ENCODE measurements around the gene STXBP2. TPM values are rescaled to one million over a fixed set of nuclear protein-coding genes. Genes with fewer than 3 reads are reported as not detected.

STXBP2 gene
- total RNA-seq, 4 donors from 2014 or later = 29.7 to 46.1 (median 37.7) TPM

DNA sequence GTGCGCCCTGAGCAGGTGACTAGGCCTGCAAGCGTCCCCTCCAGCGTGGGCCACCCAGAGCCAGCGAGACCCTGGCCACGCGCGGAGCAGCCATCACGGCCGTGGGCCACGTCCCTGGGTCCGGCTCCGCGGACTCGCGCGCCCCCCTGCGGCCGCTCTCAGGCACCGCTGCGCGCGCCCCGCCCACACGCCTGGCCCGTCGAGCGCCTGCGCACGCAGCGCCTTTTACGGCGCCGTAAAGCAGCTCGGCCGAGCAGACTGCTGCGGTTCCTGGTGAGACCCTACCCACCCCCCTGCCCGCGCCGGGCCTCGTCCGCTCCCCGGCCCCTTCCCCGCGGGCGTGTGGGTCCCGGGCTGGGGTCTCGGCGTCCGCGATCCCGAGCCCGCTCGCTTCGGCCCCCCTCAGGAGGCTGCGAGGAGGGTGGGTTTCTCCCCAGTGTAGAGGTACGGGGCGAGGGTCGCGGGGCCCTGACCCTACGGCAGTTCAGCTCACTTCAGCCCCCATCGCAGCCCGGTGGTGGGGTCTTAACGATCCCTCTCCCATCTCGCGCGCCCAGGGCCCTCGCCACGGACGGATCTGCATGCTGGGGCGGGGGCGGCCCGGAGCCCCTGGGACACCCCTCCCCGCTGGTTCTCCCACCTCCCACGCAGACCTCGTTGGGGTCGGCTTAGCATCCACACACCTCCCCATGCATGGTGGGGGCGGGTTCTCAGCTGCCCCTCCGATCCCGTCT lies 43.9 kb downstream of the STXBP2 start, which contains the start of gene TRAPPC5:
Gene TRAPPC5 (plus strand): TSS at position 228 of the 734 bp plus-strand sequence. CDS start 1,421 bp downstream, outside the sequence.
- ATAC-seq (ENCODE audit: low FRiP score) = peak; percentile 85
- peak; percentile 70 for DNase-seq (ENCODE audit: low spot score)
- peak in 2 of 3 donors; percentile 62 to 77 for TF ChIP-seq CTCF (IDR thresholded peaks at IDR 0.05)

GRCh38 chr19:7681340-7682174 lies 44.6 kb downstream of the STXBP2 start:
- no peak for TF ChIP-seq CTCF (IDR thresholded peaks at IDR 0.05)
- peak; percentile 79 for DNase-seq (ENCODE audit: low spot score)
- peak; percentile 66 for ATAC-seq (ENCODE audit: low FRiP score)

DNA sequence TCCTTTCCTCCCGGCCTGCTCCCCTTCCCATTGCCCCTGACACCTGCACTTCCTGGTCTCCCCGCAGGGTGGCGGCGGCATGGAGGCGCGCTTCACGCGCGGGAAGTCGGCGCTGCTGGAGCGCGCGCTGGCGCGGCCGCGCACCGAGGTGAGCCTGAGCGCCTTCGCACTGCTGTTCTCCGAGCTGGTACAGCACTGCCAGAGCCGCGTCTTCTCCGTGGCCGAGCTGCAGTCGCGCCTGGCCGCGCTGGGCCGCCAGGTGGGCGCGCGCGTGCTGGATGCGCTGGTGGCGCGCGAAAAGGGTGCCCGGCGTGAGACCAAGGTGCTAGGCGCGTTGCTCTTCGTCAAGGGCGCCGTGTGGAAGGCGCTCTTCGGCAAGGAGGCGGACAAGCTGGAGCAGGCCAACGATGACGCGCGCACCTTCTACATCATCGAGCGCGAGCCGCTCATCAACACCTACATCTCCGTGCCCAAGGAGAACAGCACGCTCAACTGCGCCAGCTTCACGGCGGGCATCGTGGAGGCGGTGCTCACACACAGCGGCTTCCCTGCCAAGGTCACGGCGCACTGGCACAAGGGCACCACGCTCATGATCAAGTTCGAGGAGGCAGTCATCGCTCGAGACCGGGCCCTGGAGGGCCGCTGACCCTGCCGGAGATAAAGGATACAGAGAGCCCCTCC lies 45.4 kb downstream of the STXBP2 start:
- no peak for ATAC-seq (ENCODE audit: low FRiP score)
- no peak for TF ChIP-seq CTCF (IDR thresholded peaks at IDR 0.05)
- DNase-seq (ENCODE audit: low spot score) = no peak

DNA sequence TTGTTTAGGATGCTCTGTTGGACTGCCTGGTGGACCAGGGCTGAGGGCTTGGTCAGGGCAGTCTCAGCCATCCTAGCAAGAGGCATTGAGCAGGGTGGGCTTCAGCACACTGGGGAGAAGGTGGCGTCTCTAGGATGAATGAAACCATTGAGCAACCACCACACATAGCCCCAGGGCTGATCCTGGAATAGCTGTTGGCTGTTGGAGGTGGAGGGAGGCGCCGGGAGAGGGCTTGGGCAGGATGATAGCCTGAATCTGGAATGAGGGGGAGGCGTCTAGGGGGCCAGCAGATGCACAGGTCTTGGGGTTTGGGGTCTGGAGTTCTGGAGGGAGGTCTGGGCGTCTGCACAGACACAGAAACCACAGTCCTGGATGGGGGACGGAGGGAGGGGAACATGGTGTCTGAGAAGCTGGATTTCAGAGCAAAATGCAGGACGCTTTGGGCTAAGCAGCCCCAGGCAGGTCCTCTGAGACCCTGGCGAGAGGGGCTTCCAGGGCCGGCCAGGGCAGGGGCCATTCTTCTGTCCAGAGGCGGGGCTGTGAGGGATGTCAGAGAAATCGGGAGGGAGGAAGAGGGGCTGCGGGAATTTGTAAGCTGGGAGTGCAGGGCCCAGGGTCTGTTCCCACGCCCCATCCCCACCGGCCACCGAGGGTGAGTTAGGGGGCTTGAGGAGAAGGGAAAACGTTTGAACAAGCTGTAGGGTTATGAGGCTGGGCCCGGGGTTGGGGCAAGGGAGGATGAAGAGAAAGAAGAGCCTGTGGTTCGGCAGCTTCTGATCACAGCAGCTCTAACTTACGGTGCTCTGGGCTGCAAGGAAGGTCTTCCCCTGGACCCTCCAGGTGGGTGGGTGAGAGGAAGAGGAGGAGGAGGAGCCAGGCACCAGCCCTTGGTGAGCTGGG lies 48.9 kb downstream of the STXBP2 start:
- ATAC-seq (ENCODE audit: low FRiP score) (no peak), DNase-seq (ENCODE audit: low spot score) (no peak)
- no peak for TF ChIP-seq CTCF (IDR thresholded peaks at IDR 0.05)

GRCh38 chr19:7687177-7687576 lies 50.3 kb downstream of the STXBP2 start:
- no peak for TF ChIP-seq CTCF (IDR thresholded peaks at IDR 0.05)
- no peak for ATAC-seq (ENCODE audit: low FRiP score)

GRCh38 chr19:7689165-7689564 lies 52.3 kb downstream of the STXBP2 start:
- ATAC-seq (ENCODE audit: low FRiP score) = no peak
- no peak for TF ChIP-seq CTCF (IDR thresholded peaks at IDR 0.05)
- no peak for DNase-seq (ENCODE audit: low spot score)

More at GRCh38 chr19:7687177-7687576, 50.3 kb downstream of the STXBP2 start:
- no peak for DNase-seq (ENCODE audit: low spot score)

All from omental fat pad (tissue), 4 donors.